Lung (tissue), 12 donors: ENCODE measurements around the gene DHRS12. TPM values are rescaled to one million over a fixed set of nuclear protein-coding genes. Genes with fewer than 3 reads are reported as not detected.

Experiments
- ATAC-seq: fragments of 200-7000 bp; cut with Tn5 transposase; one replicate; pipeline ENCODE4 v1.9.1; 2020; ENCODE audit warnings: moderate number of reproducible peaks; ENCODE audit not compliant: insufficient read depth, low FRiP score
- DNase-seq, 3 donors: peaks; one replicate each; pipeline ENCODE4 v3.0.0-alpha.2; 2013 to 2017
- H3K27ac ChIP-seq, 2 donors: one replicate each; pipeline ENCODE4 v1.5.1; 2013; ENCODE audit warnings: mild to moderate bottlenecking in 2 of 2, moderate library complexity in 2 of 2, control low read depth in 1 of 2, inconsistent platforms in 1 of 2, low read depth in 1 of 2, low read length in 1 of 2
- H3K27me3 ChIP-seq, 3 donors: one replicate each; pipeline ENCODE4 v1.5.1; 2013; ENCODE audit warnings: low read length in 2 of 3; ENCODE audit not compliant: control insufficient read depth in 3 of 3, insufficient read depth in 3 of 3
- H3K36me3 ChIP-seq, 4 donors: one replicate each; pipeline ENCODE4 v1.5.1; 2013; ENCODE audit warnings: low read length in 4 of 4, mild to moderate bottlenecking in 1 of 4, moderate library complexity in 1 of 4; ENCODE audit not compliant: control insufficient read depth in 4 of 4, insufficient read depth in 4 of 4
- H3K4me1 ChIP-seq, 5 donors: one replicate each; pipeline ENCODE4 v1.5.1; 2013; ENCODE audit warnings: low read length in 5 of 5, mild to moderate bottlenecking in 2 of 5, moderate library complexity in 1 of 5; ENCODE audit not compliant: control insufficient read depth in 5 of 5, insufficient read depth in 5 of 5
- H3K4me3 ChIP-seq: one replicate; pipeline ENCODE4 v1.5.1; 2013; ENCODE audit warnings: mild to moderate bottlenecking, control low read depth, moderate library complexity
- H3K9ac ChIP-seq, 2 donors: one replicate each; pipeline ENCODE4 v1.5.1; 2013; ENCODE audit warnings: low read length in 2 of 2, control low read depth in 1 of 2; ENCODE audit not compliant: insufficient read depth in 1 of 2
- H3K9me3 ChIP-seq, 4 donors: one replicate each; pipeline ENCODE4 v1.5.1; 2013; ENCODE audit warnings: low read length in 3 of 4, mild to moderate bottlenecking in 1 of 4, moderate library complexity in 1 of 4; ENCODE audit not compliant: control insufficient read depth in 4 of 4, insufficient read depth in 3 of 4
- CTCF ChIP-seq: IDR thresholded peaks from 2 replicates; pipeline ENCODE4 v1.5.1; 2012; ENCODE audit warnings: mild to moderate bottlenecking; ENCODE audit errors: control extremely low read depth, extremely low read depth
- WGBS, 2 donors: extraction: QIAGEN DNeasy Blood & Tissue Kit; methylation state at CpG; one replicate each; pipeline ENCODE4 v1.1.7; 2013; 5-methylcytosine and 5-hydroxymethylcytosine counted together
- polyA plus RNA-seq, 2 donors: library from polyadenylated mRNA; stranded (reverse); fragments of 200-250 nt; gene quantifications; one replicate each; pipeline ENCODE4 v1.2.1, GENCODE V29; 2013
- total RNA-seq, 2 donors: library from RNA; depleted of rRNA in 1 of 2; stranded (reverse); fragments of >200 nt in 1 of 2; gene quantifications; one replicate each; pipeline ENCODE4 v1.2.1, GENCODE V29; 2014 to 2021
- donor health status: control.
- donor health status: control.
- donor health status: Bipolar disorder and iron deficiency.
- donor health status: healthy.
- donor health status: DM: yes; HTN: yes; CAD: no.

The DHRS12 gene
- total and polyA plus RNA-seq, 4 donors: 8.5 to 17.9 (median 12.0) TPM

GRCh38 chr13:51802631-51803418, 1.1 kb downstream of the DHRS12 start:
- no peaks in the 10 kb centered on the region for H3K27me3 ChIP-seq
- 55 to 58% methylated on average over 9 of the region's 9 CpGs for WGBS, 2 donors
- peaks cover 0 to 2% (median 0%) of the 10 kb centered on the region in 4 donors for H3K36me3 ChIP-seq
- no peaks in the 10 kb centered on the region for H3K9me3 ChIP-seq
- peaks cover 5 to 20% (median 17%) of the 10 kb centered on the region in 5 donors for H3K4me1 ChIP-seq
- TF ChIP-seq CTCF: no peak
- DNase-seq (no peak), ATAC-seq (no peak)
- peak overlapping the region; percentile 99 to 100 for H3K27ac ChIP-seq
- H3K9ac ChIP-seq: peak overlapping the region; percentile 89 to 91
- H3K4me3 ChIP-seq: no peak overlapping the region

GRCh38 chr13:51801631-51802099, 2.3 kb downstream of the DHRS12 start:
- peak overlapping the region; percentile 29 to 100 for H3K27ac ChIP-seq
- no peak overlapping the region for H3K9ac ChIP-seq
- no peaks in the 10 kb centered on the region for H3K27me3 ChIP-seq
- no peak for TF ChIP-seq CTCF
- no peak for DNase-seq
- whole genome bisulfite sequencing, 2 donors: 43 to 57% methylated on average over 7 of the region's 7 CpGs
- no peak overlapping the region for H3K4me3 ChIP-seq
- H3K36me3 ChIP-seq: peaks cover 0 to 2% (median 0%) of the 10 kb centered on the region in 4 donors
- H3K9me3 ChIP-seq: no peaks in the 10 kb centered on the region
- H3K4me1 ChIP-seq: peaks cover 5 to 20% (median 17%) of the 10 kb centered on the region in 5 donors
- no peak for ATAC-seq

GRCh38 chr13:51800486-51800885, 3.5 kb downstream of the DHRS12 start:
- H3K27ac ChIP-seq: no peak overlapping the region
- H3K4me1 ChIP-seq: peaks cover 5 to 20% (median 17%) of the 10 kb centered on the region in 5 donors
- DNase-seq: no peak
- no peak overlapping the region for H3K4me3 ChIP-seq
- H3K9ac ChIP-seq: no peak overlapping the region
- no peaks in the 10 kb centered on the region for H3K9me3 ChIP-seq
- H3K36me3 ChIP-seq: peaks cover 0 to 7% (median 0%) of the 10 kb centered on the region in 4 donors
- no peak for ATAC-seq
- no peak for TF ChIP-seq CTCF
- 67 to 77% methylated on average over 5 of the region's 5 CpGs for WGBS, 2 donors
- H3K27me3 ChIP-seq: no peaks in the 10 kb centered on the region
